K562 (cell line): ENCODE data around the gene SCMH1. TPM values are rescaled to one million over a fixed set of nuclear protein-coding genes. Genes with fewer than 3 reads are reported as not detected.

Experiments used
- BRF1 ChIP-seq: IDR thresholded peaks from 3 replicates; pipeline ENCODE4 v1.6.1; 2011; ENCODE audit warnings: borderline replicate concordance, mild to moderate bottlenecking; ENCODE audit not compliant: insufficient read length; ENCODE audit errors: extremely low read depth
- CUX1 ChIP-seq: fragments of 200-800 bp; sonication (Bioruptor generic); IDR thresholded peaks from 2 replicates; pipeline ENCODE4 v1.6.1; 2016; ENCODE audit warnings: missing genetic modification characterization, missing compliant biosample characterization
- GTF2F1 ChIP-seq: IDR thresholded peaks from 2 replicates; pipeline ENCODE4 v1.6.1; 2011; ENCODE audit warnings: low read depth, low read length, improper control_type of control experiment
- HLTF ChIP-seq: fragments of 450-650 bp; IDR thresholded peaks from 2 replicates; pipeline ENCODE4 v1.6.1; 2016
- HMGN3 ChIP-seq: IDR thresholded peaks from 2 replicates; pipeline ENCODE4 v1.6.1; 2011; ENCODE audit warnings: borderline replicate concordance, low read depth, mild to moderate bottlenecking, mixed read lengths, low read length; ENCODE audit not compliant: insufficient read length; ENCODE audit errors: extremely low read depth
- KDM1A ChIP-seq, 2 experiments: fragments of 450-650 bp; IDR thresholded peaks; 2 replicates each; pipeline ENCODE4 v1.6.1; 2016; ENCODE audit warnings: mild to moderate bottlenecking in 2 of 2
- MNT ChIP-seq, 2 experiments: fragments of 450-650 bp; conservative IDR thresholded peaks; 2 replicates each; pipeline ENCODE4 v1.6.1; 2017; ENCODE audit warnings: mild to moderate bottlenecking in 2 of 2, moderate library complexity in 2 of 2
- MTF1 ChIP-seq: fragments of 250-450 bp; sonication (Bioruptor Pico); IDR thresholded peaks from 2 replicates; pipeline ENCODE4 v1.9.0; 2021; ENCODE audit warnings: moderate library complexity, mild to moderate bottlenecking, inconsistent platforms, borderline replicate concordance
- RBM15 ChIP-seq: fragments of 200-400 bp; formaldehyde crosslinking; IDR thresholded peaks from 2 replicates; pipeline ENCODE4 v1.6.1; 2018; ENCODE audit warnings: mild to moderate bottlenecking, low read length, moderate library complexity; ENCODE audit not compliant: insufficient read depth
- RHOXF2B ChIP-seq: fragments of 250-450 bp; sonication (Bioruptor Pico); conservative IDR thresholded peaks from 2 replicates; pipeline ENCODE4 v1.5.1; 2021
- TBP ChIP-seq: optimal IDR thresholded peaks from 2 replicates; pipeline ENCODE3; 2011; ENCODE audit warnings: low read depth, low read length, improper control_type of control experiment
- WHSC1 ChIP-seq: IDR thresholded peaks from one replicate; pipeline ENCODE4 v1.6.1; 2012; ENCODE audit warnings: low read length, control low read depth, inconsistent platforms
- YY1 ChIP-seq, 3 experiments: IDR thresholded peaks; 2 replicates each; pipeline ENCODE4 v1.6.1; 2011; ENCODE audit warnings: low read length in 2 of 3, mild to moderate bottlenecking in 2 of 3, moderate library complexity in 2 of 3, borderline replicate concordance in 1 of 3, control low read depth in 1 of 3, low read depth in 1 of 3; ENCODE audit not compliant: insufficient read depth in 3 of 3, insufficient replicate concordance in 2 of 3, control insufficient read depth in 1 of 3, insufficient read length in 1 of 3; ENCODE audit errors: extremely low read depth in 1 of 3
- ZKSCAN8 ChIP-seq: fragments of 200-800 bp; sonication (Bioruptor generic); IDR thresholded peaks from 2 replicates; pipeline ENCODE4 v1.6.1; 2016; ENCODE audit warnings: missing genetic modification characterization, missing compliant biosample characterization
- ZNF274 ChIP-seq: IDR thresholded peaks from 2 replicates; pipeline ENCODE4 v1.6.1; 2011; ENCODE audit warnings: low read depth, mild to moderate bottlenecking, low read length, moderate library complexity, borderline replicate concordance
- ZNF311 ChIP-seq: fragments of 250-450 bp; sonication (Bioruptor Pico); IDR thresholded peaks from 2 replicates; pipeline ENCODE4 v1.4.0; 2020; ENCODE audit warnings: mild to moderate bottlenecking, moderate library complexity
- ZNF589 ChIP-seq: fragments of 200-800 bp; sonication (Bioruptor generic); IDR thresholded peaks from 2 replicates; pipeline ENCODE4 v1.6.1; 2016; ENCODE audit warnings: low read depth, missing genetic modification characterization, missing compliant biosample characterization
- ZNF707 ChIP-seq: fragments of 250-450 bp; sonication (Bioruptor Pico); conservative IDR thresholded peaks from 2 replicates; pipeline ENCODE4 v1.8.0; 2022; ENCODE audit warnings: inconsistent platforms, mild to moderate bottlenecking, moderate library complexity
- ZNF780A ChIP-seq: fragments of 250-450 bp; sonication (Bioruptor Pico); IDR thresholded peaks from 2 replicates; pipeline ENCODE4 v1.5.0; 2021; ENCODE audit warnings: mild to moderate bottlenecking
- polyA plus RNA-seq, 8 experiments: library from polyadenylated mRNA; depleted of rRNA in 4 of 8; stranded (reverse) in 5 of 8; unstranded in 3 of 8; fragments of >200 nt; fragmentation: Nextera tagmentation in 2 of 8; fragmentation: Illumina TruSeq in 1 of 8; extraction: Ambion mirVana in 2 of 8; extraction: Trizol in 1 of 8; gene quantifications; 2 replicates each; pipeline versions ENCODE4 v1.2.1 to v1.2.3, GENCODE V29; 2011 to 2014; ENCODE audit warnings: inconsistent platforms in 1 of 8, missing spikeins in 1 of 8
- total RNA-seq, 7 experiments: library from RNA; depleted of rRNA in 6 of 7; stranded (reverse); fragments of >200 nt in 6 of 7; fragmentation: Illumina TruSeq in 2 of 7; extraction: Trizol in 2 of 7; gene quantifications; 2 replicates each; pipeline versions ENCODE4 v1.2.1 to v1.2.3, GENCODE V29; 2011 to 2021; ENCODE audit warnings: low replicate concordance in 1 of 7

The SCMH1 gene
- total and polyA plus RNA-seq, 9 of the 15 experiments (the other 6 are each of a cell fraction or from before 2014, with no cell fraction given), result 8.5 to 37.0 (median 26.8) TPM

- TF ChIP-seq ZNF589 (CRISPR knock-in tag) (no peak), HLTF (no peak), ZNF780A (CRISPR knock-in tag) (no peak), CUX1 (CRISPR knock-in tag) (no peak), ZNF311 (no peak), TBP (peak; percentile 80), WHSC1 (no peak), YY1 (IDR thresholded peaks at IDR 0.05; ENCODE audit: borderline replicate concordance in 1 of 3, control insufficient read depth in 1 of 3, extremely low read depth in 1 of 3, insufficient read depth in 3 of 3, insufficient read length in 1 of 3, insufficient replicate concordance in 2 of 3, low read depth in 1 of 3, low read length in 2 of 3) (peak in 1 of 3 experiments; percentile 38), RBM15 (no peak), RHOXF2B (no peak), HMGN3 (peak; percentile 62), ZNF274 (no peak), MNT (conservative IDR thresholded peaks at IDR 0.05) (peak; percentile 87 to 95), MTF1 (CRISPR knock-in tag) (no peak), KDM1A (IDR thresholded peaks at IDR 0.05) (no peak), ZNF707 (CRISPR knock-in tag) (no peak), GTF2F1 (peak; percentile 74), ZKSCAN8 (CRISPR knock-in tag) (no peak), BRF1 (no peak)
These were observed 262.7 kb downstream of the SCMH1 start, which contains the start of gene CTPS1 (continued) for GRCh38 chr1:40979241-40980067.
